HepG2 (cell line): Measurements from ENCODE around the gene IL3. TPM values are rescaled to one million over a fixed set of nuclear protein-coding genes. Genes with fewer than 3 reads are reported as not detected.
A peak's percentile ranks its signal among the peaks of the same experiment; 100 is the strongest.

Experiments used
- AGO2 ChIP-seq: fragments of 200-400 bp; formaldehyde crosslinking; optimal IDR thresholded peaks from 2 replicates; pipeline ENCODE3; 2017; ENCODE audit warnings: mild to moderate bottlenecking, low read depth, low read length, moderate library complexity
- ASH2L ChIP-seq: fragments of 300-600, 200-600 bp; sonication (generic); IDR thresholded peaks from 2 replicates; pipeline ENCODE4 v1.7.0; 2017; ENCODE audit warnings: low read depth, mild to moderate bottlenecking, moderate library complexity, mixed read lengths, low read length; ENCODE audit not compliant: insufficient read length
- BHLHE40 ChIP-seq: IDR thresholded peaks from 2 replicates; pipeline ENCODE4 v1.6.1; 2011; ENCODE audit warnings: low read length, improper control_type of control experiment
- DPF2 ChIP-seq: sonication (generic); formaldehyde crosslinking; IDR thresholded peaks from 2 replicates; pipeline ENCODE4 v1.4.0; 2020; ENCODE audit warnings: mild to moderate bottlenecking, low read depth, missing genetic modification reagents, borderline replicate concordance
- FLYWCH1 ChIP-seq: sonication (generic); formaldehyde crosslinking; IDR thresholded peaks from 2 replicates; pipeline ENCODE4 v1.8.1; 2023; ENCODE audit warnings: mild to moderate bottlenecking, missing genetic modification reagents
- HMGA1 ChIP-seq: sonication (generic); formaldehyde crosslinking; conservative IDR thresholded peaks from 2 replicates; pipeline ENCODE4 v1.4.0; 2020; ENCODE audit warnings: missing genetic modification reagents
- IKZF1 ChIP-seq: fragments of 450-650 bp; IDR thresholded peaks from 2 replicates; pipeline ENCODE4 v1.7.1; 2016
- PCBP2 ChIP-seq: fragments of 200-400 bp; formaldehyde crosslinking; optimal IDR thresholded peaks from 2 replicates; pipeline ENCODE3; 2018; ENCODE audit warnings: low read length, low read depth; ENCODE audit not compliant: poor library complexity, severe bottlenecking
- RARA ChIP-seq: IDR thresholded peaks from 2 replicates; pipeline ENCODE4 v1.6.1; 2016; ENCODE audit warnings: missing genetic modification reagents, missing compliant biosample characterization
- SALL1 ChIP-seq: sonication (generic); formaldehyde crosslinking; IDR thresholded peaks from 2 replicates; pipeline ENCODE4 v1.8.0; 2022; ENCODE audit warnings: mild to moderate bottlenecking, missing genetic modification reagents
- SALL2 ChIP-seq: sonication (generic); formaldehyde crosslinking; IDR thresholded peaks from 2 replicates; pipeline ENCODE4 v1.8.1; 2023; ENCODE audit warnings: mild to moderate bottlenecking, missing genetic modification reagents, inconsistent platforms
- SCMH1 ChIP-seq: sonication (generic); formaldehyde crosslinking; IDR thresholded peaks from 2 replicates; pipeline ENCODE4 v1.9.0; 2021; ENCODE audit warnings: missing genetic modification reagents, mild to moderate bottlenecking, borderline replicate concordance
- TCF12 ChIP-seq, 2 experiments: fragments of 450-650 bp in 1 of 2; sonication (generic) in 1 of 2; formaldehyde crosslinking in 1 of 2; IDR thresholded peaks; 2 replicates each; pipeline versions ENCODE4 v1.6.1 to v1.8.0; 2017 to 2022; ENCODE audit warnings: antibody characterized with exemption in 1 of 2, mild to moderate bottlenecking in 1 of 2, missing genetic modification reagents in 1 of 2, moderate library complexity in 1 of 2
- U2AF1 ChIP-seq: fragments of 200-400 bp; formaldehyde crosslinking; optimal IDR thresholded peaks from 2 replicates; pipeline ENCODE3; 2017; ENCODE audit warnings: mild to moderate bottlenecking, low read depth, low read length
- ZNF282 ChIP-seq: fragments of 450-650 bp; IDR thresholded peaks from 2 replicates; pipeline ENCODE4 v1.6.1; 2018; ENCODE audit not compliant: partially characterized antibody
- ZNF772 ChIP-seq: sonication (generic); formaldehyde crosslinking; IDR thresholded peaks from 2 replicates; pipeline ENCODE4 v1.5.0; 2020; ENCODE audit warnings: mild to moderate bottlenecking, missing genetic modification reagents
- ZNF780A ChIP-seq: sonication (generic); formaldehyde crosslinking; IDR thresholded peaks from 2 replicates; pipeline ENCODE4 v1.8.0; 2022; ENCODE audit warnings: mild to moderate bottlenecking, missing genetic modification reagents, moderate library complexity
- polyA plus RNA-seq, 8 experiments: library from polyadenylated mRNA; depleted of rRNA in 3 of 8; stranded (reverse) in 7 of 8; unstranded in 1 of 8; fragments of >200 nt; fragmentation: Illumina TruSeq in 4 of 8; extraction: Trizol in 4 of 8; gene quantifications; 2 replicates each; pipeline versions ENCODE4 v1.2.1 to v1.2.3, GENCODE V29; 2011 to 2016; ENCODE audit warnings: low read depth in 4 of 8, missing spikeins in 1 of 8, mixed read lengths in 1 of 8; ENCODE audit not compliant: insufficient read depth in 1 of 8
- total RNA-seq, 5 experiments: library from RNA; depleted of rRNA; stranded (reverse); fragments of >200 nt; fragmentation: Illumina TruSeq; extraction: Trizol; gene quantifications; 2 replicates each; pipeline ENCODE4 v1.2.3, GENCODE V29; 2016; ENCODE audit warnings: low read depth in 1 of 5
- TF ChIP-seq, protein P1 (sequence below): sonication (generic); formaldehyde crosslinking; IDR thresholded peaks from 2 replicates; pipeline ENCODE4 v1.5.1; 2020; ENCODE audit warnings: missing genetic modification reagents, mild to moderate bottlenecking, borderline replicate concordance
- TF ChIP-seq, protein P2 (sequence below): sonication (generic); formaldehyde crosslinking; IDR thresholded peaks from 2 replicates; pipeline ENCODE4 v1.5.0; 2020; ENCODE audit warnings: mild to moderate bottlenecking, missing genetic modification reagents
- TF ChIP-seq, protein P3 (sequence below): IDR thresholded peaks from 2 replicates; pipeline ENCODE4 v1.6.1; 2016; ENCODE audit warnings: low read depth, borderline replicate concordance
- TF ChIP-seq, protein P4 (sequence below): IDR thresholded peaks from 2 replicates; pipeline ENCODE4 v1.6.1; 2016; ENCODE audit warnings: missing genetic modification reagents, missing compliant biosample characterization

IL3 gene
- total and polyA plus RNA-seq, 2 of the 13 experiments (the other 11 are each of a cell fraction or from before 2014, with no cell fraction given), result not detected

DNA sequence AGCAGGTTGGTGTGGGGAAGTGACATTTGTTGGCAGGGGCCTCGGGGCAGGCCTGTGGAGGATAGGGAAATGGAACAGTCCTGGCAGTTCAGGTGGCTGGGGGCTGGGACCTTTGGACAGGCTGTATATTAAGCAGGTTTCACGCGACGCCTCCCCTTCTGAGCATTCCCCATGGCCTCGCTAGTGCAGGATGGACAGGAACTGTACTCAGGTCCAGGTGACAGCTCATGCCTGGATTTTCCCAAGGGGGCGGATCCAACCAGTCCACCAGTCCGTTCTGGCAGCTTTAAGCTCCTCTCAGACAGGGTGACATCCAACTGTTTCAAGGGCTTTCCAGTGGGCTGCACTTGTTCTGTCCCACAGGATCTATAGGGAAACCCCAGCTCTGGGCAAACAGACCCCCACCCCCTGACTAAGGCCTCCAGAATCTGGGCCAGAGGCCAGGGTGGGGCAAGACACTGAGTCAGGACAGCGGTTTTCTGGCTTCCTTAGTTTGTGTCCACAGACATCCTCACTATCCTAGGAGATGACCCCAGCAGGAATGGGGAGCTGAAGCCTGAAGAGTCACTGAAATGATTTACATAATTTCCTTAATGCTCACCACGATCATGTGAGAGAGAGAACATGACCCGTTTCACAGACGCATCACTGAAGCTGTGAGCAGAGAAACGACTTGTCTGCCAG lies 34.1 kb downstream of the IL3 start (continued):
- TF ChIP-seq TCF12 (IDR thresholded peaks at IDR 0.05) (no peak), TCF12 (CRISPR knock-in tag; IDR thresholded peaks at IDR 0.05) (no peak), SALL1 (CRISPR knock-in tag) (0 out of 2 replicates have a peak, but pooled peaks have one; percentile 14), SALL2 (CRISPR knock-in tag) (no peak), ZNF780A (no peak), ZNF772 (CRISPR knock-in tag) (no peak), RARA (CRISPR knock-in tag) (no peak), AGO2 (no peak), ZNF282 (no peak), DPF2 (CRISPR knock-in tag) (no peak), PCBP2 (no peak), ASH2L (no peak), IKZF1 (no peak), U2AF1 (no peak), SCMH1 (no peak), HMGA1 (CRISPR knock-in tag) (no peak), FLYWCH1 (CRISPR knock-in tag) (no peak), BHLHE40 (no peak)
- TF ChIP-seq, protein P1, sequence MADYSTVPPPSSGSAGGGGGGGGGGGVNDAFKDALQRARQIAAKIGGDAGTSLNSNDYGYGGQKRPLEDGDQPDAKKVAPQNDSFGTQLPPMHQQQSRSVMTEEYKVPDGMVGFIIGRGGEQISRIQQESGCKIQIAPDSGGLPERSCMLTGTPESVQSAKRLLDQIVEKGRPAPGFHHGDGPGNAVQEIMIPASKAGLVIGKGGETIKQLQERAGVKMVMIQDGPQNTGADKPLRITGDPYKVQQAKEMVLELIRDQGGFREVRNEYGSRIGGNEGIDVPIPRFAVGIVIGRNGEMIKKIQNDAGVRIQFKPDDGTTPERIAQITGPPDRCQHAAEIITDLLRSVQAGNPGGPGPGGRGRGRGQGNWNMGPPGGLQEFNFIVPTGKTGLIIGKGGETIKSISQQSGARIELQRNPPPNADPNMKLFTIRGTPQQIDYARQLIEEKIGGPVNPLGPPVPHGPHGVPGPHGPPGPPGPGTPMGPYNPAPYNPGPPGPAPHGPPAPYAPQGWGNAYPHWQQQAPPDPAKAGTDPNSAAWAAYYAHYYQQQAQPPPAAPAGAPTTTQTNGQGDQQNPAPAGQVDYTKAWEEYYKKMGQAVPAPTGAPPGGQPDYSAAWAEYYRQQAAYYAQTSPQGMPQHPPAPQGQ, result no peak
- TF ChIP-seq, protein P2, sequence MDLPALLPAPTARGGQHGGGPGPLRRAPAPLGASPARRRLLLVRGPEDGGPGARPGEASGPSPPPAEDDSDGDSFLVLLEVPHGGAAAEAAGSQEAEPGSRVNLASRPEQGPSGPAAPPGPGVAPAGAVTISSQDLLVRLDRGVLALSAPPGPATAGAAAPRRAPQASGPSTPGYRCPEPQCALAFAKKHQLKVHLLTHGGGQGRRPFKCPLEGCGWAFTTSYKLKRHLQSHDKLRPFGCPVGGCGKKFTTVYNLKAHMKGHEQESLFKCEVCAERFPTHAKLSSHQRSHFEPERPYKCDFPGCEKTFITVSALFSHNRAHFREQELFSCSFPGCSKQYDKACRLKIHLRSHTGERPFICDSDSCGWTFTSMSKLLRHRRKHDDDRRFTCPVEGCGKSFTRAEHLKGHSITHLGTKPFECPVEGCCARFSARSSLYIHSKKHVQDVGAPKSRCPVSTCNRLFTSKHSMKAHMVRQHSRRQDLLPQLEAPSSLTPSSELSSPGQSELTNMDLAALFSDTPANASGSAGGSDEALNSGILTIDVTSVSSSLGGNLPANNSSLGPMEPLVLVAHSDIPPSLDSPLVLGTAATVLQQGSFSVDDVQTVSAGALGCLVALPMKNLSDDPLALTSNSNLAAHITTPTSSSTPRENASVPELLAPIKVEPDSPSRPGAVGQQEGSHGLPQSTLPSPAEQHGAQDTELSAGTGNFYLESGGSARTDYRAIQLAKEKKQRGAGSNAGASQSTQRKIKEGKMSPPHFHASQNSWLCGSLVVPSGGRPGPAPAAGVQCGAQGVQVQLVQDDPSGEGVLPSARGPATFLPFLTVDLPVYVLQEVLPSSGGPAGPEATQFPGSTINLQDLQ (CRISPR knock-in tag), result no peak
- TF ChIP-seq, protein P3, sequence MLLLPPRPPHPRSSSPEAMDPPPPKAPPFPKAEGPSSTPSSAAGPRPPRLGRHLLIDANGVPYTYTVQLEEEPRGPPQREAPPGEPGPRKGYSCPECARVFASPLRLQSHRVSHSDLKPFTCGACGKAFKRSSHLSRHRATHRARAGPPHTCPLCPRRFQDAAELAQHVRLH, result no peak
- TF ChIP-seq, protein P4, sequence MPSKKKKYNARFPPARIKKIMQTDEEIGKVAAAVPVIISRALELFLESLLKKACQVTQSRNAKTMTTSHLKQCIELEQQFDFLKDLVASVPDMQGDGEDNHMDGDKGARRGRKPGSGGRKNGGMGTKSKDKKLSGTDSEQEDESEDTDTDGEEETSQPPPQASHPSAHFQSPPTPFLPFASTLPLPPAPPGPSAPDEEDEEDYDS (CRISPR knock-in tag), result no peak
